Cerebellar cortex (tissue), 1 donor: Measurements from ENCODE around the gene C17orf114.
A peak's percentile ranks its signal among the peaks of the same experiment; 100 is the strongest.

Experiments used
- DNase-seq: peaks from one replicate; pipeline ENCODE4 v3.0.0-alpha.2; 2015; ENCODE audit warnings: low spot score

Gene C17orf114

GRCh38 chr17:4788159-4788806, 13.8 kb downstream of the C17orf114 start:
- no peak for DNase-seq

GRCh38 chr17:4786516-4786915, 15.6 kb downstream of the C17orf114 start:
- peak; percentile 50 for DNase-seq

GRCh38 chr17:4786106-4786511, 16.0 kb downstream of the C17orf114 start, which contains the start of gene VMO1:
TSS of gene VMO1 (minus strand) at chr17:4786364. CDS start at chr17:4786352, 12 bp downstream.
- no peak for DNase-seq

GRCh38 chr17:4785311-4786105, 16.6 kb downstream of the C17orf114 start:
- DNase-seq: no peak

- DNase-seq: no peak
Measured at GRCh38 chr17:4782652-4783051, 19.5 kb downstream of the C17orf114 start.

- no peak for DNase-seq
Measured at GRCh38 chr17:4780325-4780955, 21.7 kb downstream of the C17orf114 start.

- DNase-seq: no peak
Measured at GRCh38 chr17:4777969-4778760, 24.0 kb downstream of the C17orf114 start.

GRCh38 chr17:4772235-4772613, 29.9 kb downstream of the C17orf114 start:
- DNase-seq: no peak

- no peak for DNase-seq
Measured at GRCh38 chr17:4771519-4772234, 30.5 kb downstream of the C17orf114 start, which contains the start of gene TM4SF5. TSS of gene TM4SF5 (plus strand) at chr17:4771886. CDS start at chr17:4771923, 37 bp downstream.

- DNase-seq: no peak
Measured at GRCh38 chr17:4769628-4770027, 32.5 kb downstream of the C17orf114 start.

GRCh38 chr17:4768298-4768697, 33.8 kb downstream of the C17orf114 start:
- DNase-seq: no peak

GRCh38 chr17:4766723-4767122, 35.4 kb downstream of the C17orf114 start:
- no peak for DNase-seq

GRCh38 chr17:4766201-4766600, 35.9 kb downstream of the C17orf114 start:
- DNase-seq: no peak

- DNase-seq: no peak
Measured at GRCh38 chr17:4764595-4764994, 37.5 kb downstream of the C17orf114 start.

GRCh38 chr17:4759776-4760236, 42.3 kb downstream of the C17orf114 start:
- DNase-seq: no peak

- no peak for DNase-seq
Measured at GRCh38 chr17:4753392-4753791, 48.7 kb downstream of the C17orf114 start.

- DNase-seq: no peak
Measured at GRCh38 chr17:4751932-4752331, 50.2 kb downstream of the C17orf114 start.
